ENCODE results near the gene COL4A5. TPM values are rescaled to one million over a fixed set of nuclear protein-coding genes. Genes with fewer than 3 reads are reported as not detected.

COL4A5 gene
- total RNA-seq, 2 experiments from 2014 or later, result not detected

GRCh38 chrX:108722561-108722960 is 282.9 kb downstream of the COL4A5 start:
- no peak for DNase-seq
- Mint-ChIP-seq H3K4me1 (no peaks in the 10 kb centered on the region), H3K27me3 (no peaks in the 10 kb centered on the region), H3K4me3 (no peak overlapping the region), H3K27ac (no peak overlapping the region), H3K9me3 (no peaks in the 10 kb centered on the region), H3K36me3 (ENCODE audit: low read depth) (no peaks in the 10 kb centered on the region)
- ChIA-PET CTCF (no interaction called here), POLR2A (no interaction called here)

- H3K27ac Mint-ChIP-seq, result no peak overlapping the region
- peaks cover 4% of the 10 kb centered on the region for H3K27me3 Mint-ChIP-seq
- no peak for DNase-seq
- no peaks in the 10 kb centered on the region for H3K4me1 Mint-ChIP-seq
- ChIA-PET POLR2A (no interaction called here), CTCF (no interaction called here)
- H3K4me3 Mint-ChIP-seq, result no peak overlapping the region
- no peaks in the 10 kb centered on the region for H3K9me3 Mint-ChIP-seq
- H3K36me3 Mint-ChIP-seq (ENCODE audit: low read depth), result no peaks in the 10 kb centered on the region
These were observed 287.1 kb downstream of the COL4A5 start for GRCh38 chrX:108726748-108727147.

GRCh38 chrX:108731153-108731552 is 291.5 kb downstream of the COL4A5 start:
- H3K4me1 Mint-ChIP-seq, result no peaks in the 10 kb centered on the region
- no peaks in the 10 kb centered on the region for H3K36me3 Mint-ChIP-seq (ENCODE audit: low read depth)
- CTCF ChIA-PET, result no interaction called here
- peaks cover 24% of the 10 kb centered on the region for H3K27me3 Mint-ChIP-seq
- POLR2A ChIA-PET, result no interaction called here
- H3K9me3 Mint-ChIP-seq, result no peaks in the 10 kb centered on the region
- H3K27ac Mint-ChIP-seq, result no peak overlapping the region
- H3K4me3 Mint-ChIP-seq, result no peak overlapping the region
- no peak for DNase-seq

DNA sequence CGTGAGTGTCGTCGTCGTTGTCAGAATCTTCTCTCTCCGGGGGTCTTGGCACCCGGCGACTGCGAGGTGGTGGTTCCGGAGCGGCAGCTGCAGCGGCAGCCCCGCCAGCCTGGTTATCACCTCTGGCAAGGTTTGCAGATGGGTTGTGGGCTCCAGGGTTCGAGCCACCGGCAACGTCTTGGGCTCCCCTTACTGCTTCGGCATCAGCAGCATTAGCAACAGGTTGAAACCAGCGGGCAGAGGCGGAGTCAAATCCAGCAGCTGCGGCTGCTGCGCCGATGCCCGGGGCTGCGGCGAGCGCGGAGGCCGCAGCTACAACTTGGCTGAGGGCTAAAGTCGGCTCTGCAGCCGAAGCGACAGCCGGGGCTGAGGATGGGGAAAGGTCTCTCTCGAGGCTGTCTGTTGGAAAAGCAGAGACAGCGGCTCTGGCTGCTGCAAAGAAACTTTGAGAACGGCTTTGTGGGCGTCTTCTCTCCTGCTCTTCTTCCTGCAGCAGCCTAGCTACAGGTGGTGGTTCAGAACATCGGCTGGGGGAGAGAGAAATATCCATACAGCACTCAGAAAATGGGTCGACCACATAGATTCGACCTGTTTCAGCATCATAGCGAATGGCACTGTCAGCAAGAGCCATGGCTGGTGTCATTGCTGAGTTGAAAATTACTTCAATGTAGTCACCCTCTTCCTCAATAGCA is 293.1 kb downstream of the COL4A5 start:
- POLR2A ChIA-PET, result no interaction called here
- Mint-ChIP-seq H3K27ac (no peak overlapping the region), H3K4me1 (no peaks in the 10 kb centered on the region), H3K27me3 (peaks cover 27% of the 10 kb centered on the region), H3K36me3 (ENCODE audit: low read depth) (no peaks in the 10 kb centered on the region), H3K9me3 (no peaks in the 10 kb centered on the region), H3K4me3 (no peak overlapping the region)
- no peak for DNase-seq
- CTCF ChIA-PET, result no interaction called here

GRCh38 chrX:108734426-108734825 is 294.8 kb downstream of the COL4A5 start:
- Mint-ChIP-seq H3K36me3 (ENCODE audit: low read depth) (no peaks in the 10 kb centered on the region), H3K4me1 (no peaks in the 10 kb centered on the region), H3K27me3 (peaks cover 31% of the 10 kb centered on the region), H3K4me3 (no peak overlapping the region), H3K27ac (no peak overlapping the region), H3K9me3 (no peaks in the 10 kb centered on the region)
- ChIA-PET CTCF (no interaction called here), POLR2A (no interaction called here)
- DNase-seq, result no peak

GRCh38 chrX:108735091-108735678 is 295.5 kb downstream of the COL4A5 start:
- Mint-ChIP-seq H3K4me1 (no peaks in the 10 kb centered on the region), H3K9me3 (no peaks in the 10 kb centered on the region), H3K36me3 (ENCODE audit: low read depth) (no peaks in the 10 kb centered on the region), H3K27me3 (peaks cover 31% of the 10 kb centered on the region), H3K27ac (no peak overlapping the region), H3K4me3 (no peak overlapping the region)
- ChIA-PET CTCF (no interaction called here), POLR2A (no interaction called here)
- DNase-seq, result no peak

DNA sequence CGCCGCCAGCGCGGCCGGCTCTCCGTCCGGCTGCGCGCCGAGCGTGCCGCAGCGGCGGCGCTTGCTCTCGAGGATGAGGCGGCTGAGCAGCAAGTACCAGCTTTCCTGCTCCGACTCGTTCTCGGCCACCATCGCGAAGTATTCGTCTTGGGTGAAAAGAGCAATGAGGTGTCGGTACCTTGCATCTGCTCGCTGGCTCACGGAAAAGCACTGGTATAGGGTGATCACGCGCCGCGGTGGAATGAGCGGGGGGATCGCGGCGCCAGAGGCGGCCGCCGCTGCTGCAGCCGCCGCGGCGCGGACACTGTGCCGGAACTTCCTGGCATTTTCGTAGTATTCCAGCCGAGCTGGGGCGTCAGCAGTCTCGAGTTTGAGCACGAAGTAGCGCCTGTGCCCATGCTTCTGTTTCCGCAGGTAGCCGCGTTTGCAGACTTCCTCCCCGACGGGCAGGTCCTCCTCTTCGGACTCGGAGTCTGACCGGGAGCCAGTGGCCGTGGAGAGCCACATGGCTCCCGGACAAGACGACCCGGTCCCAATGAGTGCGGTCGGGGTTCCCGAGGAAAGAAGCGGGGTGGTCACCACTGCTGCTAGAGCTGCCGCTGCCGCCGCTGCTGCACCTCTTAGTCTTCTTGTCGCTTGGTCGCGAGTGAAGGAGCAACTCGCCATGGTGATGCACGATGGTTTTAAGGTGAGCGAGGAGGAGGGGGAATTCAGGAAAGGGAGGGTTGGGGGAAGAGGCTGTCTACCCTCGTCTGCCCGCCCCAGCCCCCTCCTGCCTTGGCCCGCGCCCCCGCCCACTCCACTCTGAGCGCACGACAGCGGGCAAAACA is 296.3 kb downstream of the COL4A5 start:
- H3K4me1 Mint-ChIP-seq, result no peaks in the 10 kb centered on the region
- DNase-seq, result no peak
- no peak overlapping the region for H3K4me3 Mint-ChIP-seq
- CTCF ChIA-PET, result no interaction called here
- peaks cover 28% of the 10 kb centered on the region for H3K27me3 Mint-ChIP-seq
- no peaks in the 10 kb centered on the region for H3K9me3 Mint-ChIP-seq
- no peak overlapping the region for H3K27ac Mint-ChIP-seq
- H3K36me3 Mint-ChIP-seq (ENCODE audit: low read depth), result no peaks in the 10 kb centered on the region
- POLR2A ChIA-PET, result no interaction called here

GRCh38 chrX:108736509-108737479 is 297.2 kb downstream of the COL4A5 start, which contains the start of gene IRS4:
Gene IRS4 (minus strand): TSS chrX:108736563.
- Mint-ChIP-seq H3K27ac (no peak within 1 kb of the TSS), H3K9me3 (no peaks in the 10 kb centered on the region), H3K36me3 (ENCODE audit: low read depth) (no peaks in the 10 kb centered on the region), H3K4me1 (no peaks in the 10 kb centered on the region), H3K27me3 (peaks cover 27% of the 10 kb centered on the region), H3K4me3 (no peak within 1 kb of the TSS)
- ChIA-PET CTCF (no interaction called here), POLR2A (no interaction called here)
- no peak for DNase-seq

- DNase-seq, result no peak
- no peaks in the 10 kb centered on the region for H3K36me3 Mint-ChIP-seq (ENCODE audit: low read depth)
- no peaks in the 10 kb centered on the region for H3K4me1 Mint-ChIP-seq
- H3K27ac Mint-ChIP-seq, result no peak overlapping the region
- no peaks in the 10 kb centered on the region for H3K9me3 Mint-ChIP-seq
- H3K4me3 Mint-ChIP-seq, result no peak overlapping the region
- ChIA-PET POLR2A (no interaction called here), CTCF (no interaction called here)
- H3K27me3 Mint-ChIP-seq, result peaks cover 20% of the 10 kb centered on the region
These were observed 298.1 kb downstream of the COL4A5 start for GRCh38 chrX:108737754-108738153.

DNA sequence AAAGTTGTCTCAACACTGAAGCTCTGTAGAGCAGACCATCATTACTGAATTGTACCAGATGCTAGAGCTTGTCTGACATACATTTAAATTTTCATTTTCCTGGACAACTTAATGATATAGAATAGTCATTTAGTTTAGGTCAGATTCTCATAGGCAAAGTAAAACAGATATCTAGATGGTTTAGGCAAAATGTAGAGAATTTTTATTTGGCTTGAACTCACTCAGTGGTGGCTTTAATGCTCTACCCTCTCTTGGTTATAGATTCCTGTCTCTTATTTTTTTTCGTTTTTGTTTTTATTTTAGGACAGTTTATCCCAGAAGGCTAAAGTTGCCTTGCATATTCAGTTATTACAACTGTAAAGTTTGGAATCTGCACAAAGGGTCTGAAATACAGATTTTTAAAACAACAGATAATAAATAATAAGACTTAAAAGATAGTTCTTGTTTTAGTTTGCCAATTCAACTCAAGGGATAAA is 300.7 kb downstream of the COL4A5 start:
- no peak for DNase-seq
- Mint-ChIP-seq H3K4me1 (no peaks in the 10 kb centered on the region), H3K27me3 (peaks cover 8% of the 10 kb centered on the region), H3K27ac (no peak overlapping the region), H3K9me3 (no peaks in the 10 kb centered on the region), H3K36me3 (ENCODE audit: low read depth) (no peaks in the 10 kb centered on the region), H3K4me3 (no peak overlapping the region)
- ChIA-PET POLR2A (no interaction called here), CTCF (no interaction called here)

Data from activated CD4-positive, alpha-beta memory T cell treated with anti-CD3 and anti-CD28 coated beads, Interleukin-2, amount 10 ng/mL, durations not matched to agents 7 days and 5 days (primary cell).